Progenitor cell of endocrine pancreas (in vitro differentiated cells): ENCODE data around the gene ODF2L. TPM values are rescaled to one million over a fixed set of nuclear protein-coding genes. Genes with fewer than 3 reads are reported as not detected.

Source experiments
- DNase-seq: peaks from one replicate; pipeline ENCODE4 v3.0.0; 2021; ENCODE audit warnings: low spot score; ENCODE audit not compliant: unreplicated experiment
- H3K27ac Mint-ChIP-seq: 2 replicates; pipeline ENCODE4 v1.8.0; 2021; ENCODE audit warnings: mild to moderate bottlenecking, moderate library complexity, mixed read lengths
- H3K27me3 Mint-ChIP-seq: 2 replicates; pipeline ENCODE4 v1.8.0; 2021; ENCODE audit warnings: mixed read lengths
- H3K36me3 Mint-ChIP-seq: 2 replicates; pipeline ENCODE4 v1.8.0; 2022; ENCODE audit warnings: mixed read lengths; ENCODE audit not compliant: insufficient read depth
- H3K4me1 Mint-ChIP-seq: 2 replicates; pipeline ENCODE4 v1.8.0; 2021; ENCODE audit warnings: low read depth, mixed read lengths
- H3K4me3 Mint-ChIP-seq: 2 replicates; pipeline ENCODE4 v1.8.0; 2021; ENCODE audit warnings: low read depth, mild to moderate bottlenecking, moderate library complexity, mixed read lengths
- H3K9me3 Mint-ChIP-seq: 2 replicates; pipeline ENCODE4 v1.8.0; 2021; ENCODE audit warnings: low read depth, mixed read lengths
- total RNA-seq: library from RNA; stranded (reverse); gene quantifications from 2 replicates; pipeline ENCODE4 v1.2.1, GENCODE V29; 2021
- TF ChIP-seq, protein P1 (sequence below): fragments of 200-600 bp; sonication (generic); IDR thresholded peaks from one replicate; pipeline ENCODE4 v1.5.0; 2021; ENCODE audit warnings: antibody characterized with exemption, mild to moderate bottlenecking; ENCODE audit not compliant: unreplicated experiment

ODF2L gene
- total RNA-seq, 1 donor from 2014 or later: 111 TPM

DNA sequence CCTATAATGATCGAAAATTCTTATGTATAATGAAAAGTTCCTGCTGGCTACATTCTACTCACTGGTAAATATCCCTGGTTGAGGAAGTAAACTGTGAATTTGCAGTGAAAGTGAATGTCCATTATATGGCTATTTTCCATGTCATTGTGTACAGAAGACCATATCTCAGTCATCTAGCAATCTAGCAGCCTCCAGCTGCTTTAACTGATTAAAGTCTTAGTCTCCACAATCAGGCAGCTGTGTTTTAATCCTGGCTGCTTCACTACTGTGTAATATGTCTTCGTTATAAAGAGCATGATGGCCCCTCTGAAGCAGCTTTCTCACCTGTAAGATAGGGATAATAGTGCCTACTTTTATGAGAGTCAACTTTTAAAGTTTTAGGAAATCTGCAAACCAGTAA is 39.2 kb upstream of the ODF2L start:
- TF ChIP-seq, protein P1, sequence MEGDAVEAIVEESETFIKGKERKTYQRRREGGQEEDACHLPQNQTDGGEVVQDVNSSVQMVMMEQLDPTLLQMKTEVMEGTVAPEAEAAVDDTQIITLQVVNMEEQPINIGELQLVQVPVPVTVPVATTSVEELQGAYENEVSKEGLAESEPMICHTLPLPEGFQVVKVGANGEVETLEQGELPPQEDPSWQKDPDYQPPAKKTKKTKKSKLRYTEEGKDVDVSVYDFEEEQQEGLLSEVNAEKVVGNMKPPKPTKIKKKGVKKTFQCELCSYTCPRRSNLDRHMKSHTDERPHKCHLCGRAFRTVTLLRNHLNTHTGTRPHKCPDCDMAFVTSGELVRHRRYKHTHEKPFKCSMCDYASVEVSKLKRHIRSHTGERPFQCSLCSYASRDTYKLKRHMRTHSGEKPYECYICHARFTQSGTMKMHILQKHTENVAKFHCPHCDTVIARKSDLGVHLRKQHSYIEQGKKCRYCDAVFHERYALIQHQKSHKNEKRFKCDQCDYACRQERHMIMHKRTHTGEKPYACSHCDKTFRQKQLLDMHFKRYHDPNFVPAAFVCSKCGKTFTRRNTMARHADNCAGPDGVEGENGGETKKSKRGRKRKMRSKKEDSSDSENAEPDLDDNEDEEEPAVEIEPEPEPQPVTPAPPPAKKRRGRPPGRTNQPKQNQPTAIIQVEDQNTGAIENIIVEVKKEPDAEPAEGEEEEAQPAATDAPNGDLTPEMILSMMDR: no peak
- Mint-ChIP-seq H3K4me1 (peaks cover 2% of the 10 kb centered on the region), H3K27ac (no peak overlapping the region), H3K4me3 (no peak overlapping the region), H3K27me3 (peaks cover 3% of the 10 kb centered on the region), H3K36me3 (no peaks in the 10 kb centered on the region), H3K9me3 (no peaks in the 10 kb centered on the region)
- DNase-seq: no peak

DNA sequence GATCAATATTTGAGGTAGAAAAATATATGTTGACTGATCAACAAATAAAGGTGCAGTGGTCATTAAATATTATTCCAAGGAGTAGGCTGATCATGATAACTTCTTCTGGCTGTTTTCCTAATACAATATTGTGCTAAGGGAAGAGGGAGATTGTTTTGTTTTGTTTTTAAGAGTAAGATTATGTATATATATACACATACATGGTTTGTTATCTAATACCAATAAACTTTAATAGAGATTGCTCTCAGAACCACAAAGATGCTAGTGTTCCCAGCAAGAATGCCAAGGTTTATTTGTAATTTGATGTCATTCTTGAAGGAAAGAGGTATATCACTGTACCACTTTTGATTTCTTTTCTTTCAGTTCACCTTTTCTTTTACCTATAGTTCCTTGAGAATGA is 37.9 kb upstream of the ODF2L start:
- Mint-ChIP-seq H3K4me1 (peaks cover 2% of the 10 kb centered on the region), H3K27ac (no peak overlapping the region), H3K27me3 (peaks cover 3% of the 10 kb centered on the region), H3K36me3 (no peaks in the 10 kb centered on the region), H3K9me3 (no peaks in the 10 kb centered on the region), H3K4me3 (no peak overlapping the region)
- TF ChIP-seq, protein P1: no peak
- no peak for DNase-seq

DNA sequence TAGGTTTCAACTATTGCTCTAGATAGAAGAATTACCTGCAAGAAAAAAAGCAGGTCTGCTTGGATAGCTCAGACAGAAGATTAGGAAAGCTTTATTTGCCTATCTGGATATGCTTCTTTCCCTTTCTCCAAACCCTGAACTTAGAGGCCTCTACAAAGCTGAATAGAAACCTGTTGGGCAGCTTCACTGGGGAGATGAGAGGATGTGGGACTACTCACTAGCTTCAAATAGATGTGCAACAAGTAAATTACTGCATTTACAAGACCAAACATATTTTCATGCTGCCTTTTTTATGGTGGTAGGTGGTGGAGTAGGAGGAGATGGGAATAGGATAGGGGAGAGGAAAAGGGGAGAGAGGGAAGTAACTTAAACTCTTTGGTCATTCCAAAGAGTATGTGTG is 34.3 kb upstream of the ODF2L start:
- Mint-ChIP-seq H3K36me3 (no peaks in the 10 kb centered on the region), H3K27ac (no peak overlapping the region), H3K27me3 (no peaks in the 10 kb centered on the region), H3K9me3 (no peaks in the 10 kb centered on the region), H3K4me1 (peaks cover 2% of the 10 kb centered on the region), H3K4me3 (no peak overlapping the region)
- no peak for DNase-seq
- TF ChIP-seq, protein P1: no peak

DNA sequence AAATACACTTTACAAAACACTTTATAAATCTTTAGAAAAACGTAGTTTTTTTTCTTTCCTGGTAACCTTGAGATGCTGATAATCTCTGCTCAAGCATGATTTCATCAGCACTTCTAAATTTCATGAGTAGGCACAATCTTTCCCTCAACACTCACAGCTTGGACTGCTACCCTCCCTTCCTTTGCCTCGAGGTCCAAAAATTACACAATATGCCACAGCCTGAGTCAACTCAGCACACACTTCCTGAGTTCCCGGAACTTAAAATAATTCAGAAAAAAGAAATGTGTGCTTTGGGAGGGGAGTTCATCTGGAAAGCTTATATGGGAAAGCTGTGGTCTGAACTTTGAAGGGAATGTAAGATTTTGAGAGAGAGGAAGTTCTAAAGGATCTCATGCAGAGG is 33.7 kb upstream of the ODF2L start:
- Mint-ChIP-seq H3K4me3 (no peak overlapping the region), H3K27me3 (no peaks in the 10 kb centered on the region), H3K36me3 (no peaks in the 10 kb centered on the region), H3K4me1 (peaks cover 2% of the 10 kb centered on the region), H3K9me3 (no peaks in the 10 kb centered on the region), H3K27ac (no peak overlapping the region)
- TF ChIP-seq, protein P1: no peak
- no peak for DNase-seq

DNA sequence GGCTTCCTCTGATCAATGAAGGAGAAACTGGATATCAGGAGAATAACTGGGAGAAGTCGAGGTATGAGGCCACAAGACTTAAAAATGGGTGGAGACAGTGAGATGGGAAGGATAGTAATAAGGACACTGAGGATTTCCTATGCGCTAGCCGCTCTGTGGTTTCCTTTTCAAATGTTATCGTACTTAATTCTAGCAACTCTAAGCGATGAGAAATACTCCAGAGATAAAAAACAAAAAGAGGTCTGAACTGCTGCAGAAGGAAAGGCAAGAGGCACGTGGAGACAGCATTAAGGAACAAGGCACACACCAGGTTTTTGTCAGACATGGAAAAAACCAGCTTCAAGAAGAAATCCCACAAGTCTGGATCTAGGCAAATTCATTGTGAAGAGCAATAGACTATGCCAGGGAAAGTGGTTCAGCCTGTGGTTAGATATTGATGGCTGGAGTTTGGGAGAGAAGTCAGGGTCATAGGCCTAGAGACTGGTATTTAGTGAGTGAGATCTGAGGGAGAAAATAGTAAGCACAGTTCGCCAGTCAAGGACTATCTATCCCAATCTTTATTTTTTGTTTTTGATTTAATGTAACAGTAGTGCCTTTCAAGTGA is 33.1 kb upstream of the ODF2L start:
- Mint-ChIP-seq H3K9me3 (no peaks in the 10 kb centered on the region), H3K27ac (no peak overlapping the region), H3K4me1 (peaks cover 2% of the 10 kb centered on the region), H3K36me3 (no peaks in the 10 kb centered on the region), H3K27me3 (no peaks in the 10 kb centered on the region), H3K4me3 (no peak overlapping the region)
- TF ChIP-seq, protein P1: no peak
- no peak for DNase-seq
